Body of pancreas (tissue), 4 donors: ENCODE results near the gene NSMCE1. TPM values are rescaled to one million over a fixed set of nuclear protein-coding genes. Genes with fewer than 3 reads are reported as not detected.

ENCODE experiments used
- ATAC-seq: fragments of 150-250 bp; one replicate; pipeline ENCODE4 v1.9.1; 2016
- DNase-seq, 4 donors: peaks; one replicate each; pipeline ENCODE4 v3.0.0-alpha.2; 2019
- H3K27ac ChIP-seq, 4 donors: fragments of 200-600 bp; sonication (generic); 1 replicate in 3 of 4; 2 replicates in 1 of 4; pipeline versions ENCODE4 v1.5.1 to v1.6.1; 2016 to 2019; ENCODE audit warnings: mild to moderate bottlenecking in 1 of 4, mixed read lengths in 1 of 4, moderate library complexity in 1 of 4
- H3K27me3 ChIP-seq, 2 donors: fragments of 200-600 bp; sonication (generic); one replicate each; pipeline ENCODE4 v1.6.0; 2016; ENCODE audit warnings: mild to moderate bottlenecking in 1 of 2
- H3K36me3 ChIP-seq, 2 donors: fragments of 200-600 bp; sonication (generic); replicated peaks in 1 of 2; 2 replicates each; pipeline ENCODE4 v1.5.1; 2016; ENCODE audit warnings: low read depth in 2 of 2; ENCODE audit not compliant: insufficient read depth in 1 of 2
- H3K4me1 ChIP-seq: fragments of 200-600 bp; sonication (generic); one replicate; pipeline ENCODE4 v1.6.0; 2016
- H3K4me3 ChIP-seq, 2 donors: fragments of 200-600 bp; sonication (generic); 1 replicate in 1 of 2; 2 replicates in 1 of 2; pipeline ENCODE4 v1.5.1; 2016 to 2019
- H3K9me3 ChIP-seq, 3 donors: fragments of 200-600 bp; sonication (generic); 1 replicate in 2 of 3; 2 replicates in 1 of 3; pipeline ENCODE4 v1.5.1; 2016
- POLR2A ChIP-seq, 3 donors: fragments of 450-650 bp; IDR thresholded peaks; one replicate each; pipeline ENCODE4 v1.6.1; 2016; ENCODE audit warnings: antibody characterized with exemption in 3 of 3, mild to moderate bottlenecking in 2 of 3
- WGBS, 2 donors: methylation state at CpG; one replicate each; pipeline ENCODE4 v1.1.5; 2017; 5-methylcytosine and 5-hydroxymethylcytosine counted together
- intact Hi-C: fragments of 100-400 bp; cut with DNase I; formaldehyde crosslinking; loops from one replicate; pipeline ENCODE4 v1.15.1; 2023
- total RNA-seq, 2 donors: library from RNA; depleted of rRNA; stranded (reverse); fragments of >200 nt; gene quantifications; one replicate each; pipeline ENCODE4 v1.1.0, GENCODE V29; 2016
- TF ChIP-seq, protein P1 (sequence below), 7 experiments: fragments of 450-650 bp in 4 of 7; fragments of 200-600 bp in 3 of 7; sonication (generic) in 3 of 7; IDR thresholded peaks; one replicate each; pipeline ENCODE4 v1.5.1; 2016 to 2019; ENCODE audit warnings: antibody characterized with exemption in 7 of 7

Gene NSMCE1
- total RNA-seq, 2 donors from 2014 or later, result 20.1 to 29.1 TPM

DNA sequence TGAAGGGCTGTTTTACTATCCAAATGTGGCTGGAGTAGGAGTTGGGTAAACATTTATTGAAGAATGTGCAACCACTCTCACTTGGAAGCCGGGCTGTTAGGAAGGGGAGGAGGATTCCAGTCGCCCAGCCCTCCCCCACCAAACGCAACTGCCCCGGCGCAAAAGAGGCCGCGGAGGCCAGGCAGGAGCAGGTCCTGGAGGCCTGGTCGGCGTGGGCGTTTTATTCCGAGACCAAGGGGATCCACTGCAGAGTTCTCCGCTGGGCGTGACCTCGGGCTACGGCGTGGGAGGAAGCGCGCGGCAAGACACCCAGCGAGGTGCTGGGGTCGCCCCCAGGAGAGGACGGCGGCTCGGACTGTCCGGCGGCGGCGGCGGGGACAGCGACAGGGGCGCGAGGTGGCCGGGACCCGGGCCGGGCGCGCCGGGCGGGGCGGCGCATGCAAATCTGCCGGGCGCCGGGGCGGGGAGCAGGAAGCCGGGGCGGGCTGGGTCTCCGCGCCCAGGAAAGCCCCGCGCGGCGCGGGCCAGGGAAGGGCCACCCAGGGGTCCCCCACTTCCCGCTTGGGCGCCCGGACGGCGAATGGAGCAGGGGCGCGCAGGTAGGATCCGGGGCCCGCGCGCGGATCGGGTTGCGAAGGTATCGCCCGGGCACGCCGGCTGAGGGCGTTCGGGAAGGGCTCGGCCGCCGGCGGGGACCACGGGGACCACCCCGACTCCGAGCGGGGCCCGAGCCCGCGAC, 45.0 kb upstream of the NSMCE1 start, which contains the start of gene IL4R:
IL4R (plus strand) TSS at position 553 of the 739 bp plus-strand sequence. CDS start 26,230 bp downstream, outside the sequence.
- H3K4me3 ChIP-seq, result peak within 1 kb of the TSS; percentile 80 to 84
- intact Hi-C loops, result loop anchor here (10.0 kb wide), 1 partner anchor 79 kb away; no protein-coding TSS in a partner anchor
- peak; percentile 72 to 85 (median 76) for DNase-seq
- H3K27ac ChIP-seq, result peak within 1 kb of the TSS; percentile 79 to 92 (median 90)
- no peaks in the 10 kb centered on the region for H3K36me3 ChIP-seq
- peak; percentile 76 for ATAC-seq
- no peaks in the 10 kb centered on the region for H3K27me3 ChIP-seq
- peak; percentile 48 to 78 (median 77) for TF ChIP-seq POLR2A (IDR thresholded peaks at IDR 0.05)
- TF ChIP-seq, protein P1, sequence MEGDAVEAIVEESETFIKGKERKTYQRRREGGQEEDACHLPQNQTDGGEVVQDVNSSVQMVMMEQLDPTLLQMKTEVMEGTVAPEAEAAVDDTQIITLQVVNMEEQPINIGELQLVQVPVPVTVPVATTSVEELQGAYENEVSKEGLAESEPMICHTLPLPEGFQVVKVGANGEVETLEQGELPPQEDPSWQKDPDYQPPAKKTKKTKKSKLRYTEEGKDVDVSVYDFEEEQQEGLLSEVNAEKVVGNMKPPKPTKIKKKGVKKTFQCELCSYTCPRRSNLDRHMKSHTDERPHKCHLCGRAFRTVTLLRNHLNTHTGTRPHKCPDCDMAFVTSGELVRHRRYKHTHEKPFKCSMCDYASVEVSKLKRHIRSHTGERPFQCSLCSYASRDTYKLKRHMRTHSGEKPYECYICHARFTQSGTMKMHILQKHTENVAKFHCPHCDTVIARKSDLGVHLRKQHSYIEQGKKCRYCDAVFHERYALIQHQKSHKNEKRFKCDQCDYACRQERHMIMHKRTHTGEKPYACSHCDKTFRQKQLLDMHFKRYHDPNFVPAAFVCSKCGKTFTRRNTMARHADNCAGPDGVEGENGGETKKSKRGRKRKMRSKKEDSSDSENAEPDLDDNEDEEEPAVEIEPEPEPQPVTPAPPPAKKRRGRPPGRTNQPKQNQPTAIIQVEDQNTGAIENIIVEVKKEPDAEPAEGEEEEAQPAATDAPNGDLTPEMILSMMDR (IDR thresholded peaks at IDR 0.05), result no peak
- H3K4me1 ChIP-seq, result peaks cover 35% of the 10 kb centered on the region
- no peaks in the 10 kb centered on the region for H3K9me3 ChIP-seq
- WGBS, 2 donors, result 0% methylated on average over 2 to 41 of the region's 85 CpGs

DNA sequence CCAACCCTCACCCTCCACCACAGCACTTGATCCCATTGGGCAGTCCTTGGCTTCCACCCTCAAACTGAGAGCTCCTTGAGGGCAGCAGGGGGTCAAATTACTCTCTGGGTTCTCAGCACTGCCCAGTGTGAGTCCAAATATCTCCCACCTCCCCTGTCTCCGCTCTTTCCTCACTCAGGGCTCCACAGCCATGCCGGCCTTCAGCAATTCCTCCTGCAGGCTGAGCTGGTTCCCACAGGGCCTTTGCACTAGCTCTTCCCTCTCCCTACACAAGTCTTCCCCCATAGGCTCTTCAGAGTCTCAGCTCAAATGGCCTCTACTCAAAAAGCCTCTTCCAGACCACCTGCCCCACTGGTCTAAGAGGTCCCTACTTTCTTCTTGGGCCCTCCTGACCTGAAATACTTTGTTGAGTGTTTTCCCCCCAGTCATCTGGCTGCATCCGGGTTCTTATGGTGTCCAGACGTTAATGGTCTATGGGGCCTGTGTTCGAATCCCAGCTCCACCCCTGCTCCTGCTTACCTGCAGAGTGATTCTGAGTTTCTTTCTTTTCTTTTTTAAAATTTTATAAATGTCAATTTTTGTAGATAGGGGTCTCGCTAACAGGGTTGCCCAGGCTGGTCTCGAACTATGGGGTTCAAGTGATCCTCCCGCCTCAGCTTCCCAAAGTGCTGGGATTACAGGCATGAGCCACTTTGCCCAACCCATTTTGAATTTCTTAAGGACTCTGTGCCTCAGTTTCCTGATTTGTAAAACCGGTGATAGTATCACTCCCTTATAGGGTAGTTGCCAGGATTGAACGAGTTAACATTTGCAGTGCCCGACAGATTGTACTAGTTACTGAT, 44.2 kb upstream of the NSMCE1 start:
- ATAC-seq, result no peak
- Histone ChIP-seq H3K27me3 (no peaks in the 10 kb centered on the region), H3K27ac (peak overlapping the region; percentile 79 to 92 (median 90)), H3K9me3 (no peaks in the 10 kb centered on the region), H3K36me3 (no peaks in the 10 kb centered on the region), H3K4me3 (peak overlapping the region in 1 of 2 donors; percentile 80), H3K4me1 (peaks cover 35% of the 10 kb centered on the region)
- no peak for TF ChIP-seq POLR2A (IDR thresholded peaks at IDR 0.05)
- TF ChIP-seq, protein P1 (IDR thresholded peaks at IDR 0.05), result no peak
- DNase-seq, result no peak
- intact Hi-C loops, result loop anchor here (10.0 kb wide), 1 partner anchor 78 kb away; no protein-coding TSS in a partner anchor
- 61 to 63% methylated on average over 11 of the region's 11 CpGs for WGBS, 2 donors

DNA sequence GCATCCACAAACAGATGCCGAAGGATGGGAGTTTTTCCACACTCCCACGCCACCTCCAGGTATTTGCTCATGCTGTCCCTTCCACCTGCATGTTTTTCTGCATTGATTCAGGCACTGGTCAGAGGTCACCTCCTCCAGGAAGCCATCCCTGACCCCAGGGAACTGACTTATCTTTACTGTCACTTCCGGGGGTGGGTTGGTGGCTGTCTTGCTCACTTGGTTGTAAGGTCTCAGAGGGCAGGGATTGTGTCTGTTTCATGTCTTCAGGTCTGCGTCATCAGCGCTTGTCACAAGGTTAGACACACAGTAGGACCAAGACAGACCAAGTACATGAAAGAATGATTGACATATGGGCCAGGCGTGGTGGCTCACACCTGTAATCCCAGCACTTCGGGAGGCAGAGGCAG, 43.3 kb upstream of the NSMCE1 start:
- H3K27me3 ChIP-seq, result no peaks in the 10 kb centered on the region
- TF ChIP-seq, protein P1 (IDR thresholded peaks at IDR 0.05), result no peak
- no peak for TF ChIP-seq POLR2A (IDR thresholded peaks at IDR 0.05)
- peaks cover 35% of the 10 kb centered on the region for H3K4me1 ChIP-seq
- no peaks in the 10 kb centered on the region for H3K36me3 ChIP-seq
- intact Hi-C loops, result loop anchor here (10.0 kb wide), 1 partner anchor 77 kb away; no protein-coding TSS in a partner anchor
- no peaks in the 10 kb centered on the region for H3K9me3 ChIP-seq
- WGBS, 2 donors, result 59 to 65% methylated on average over 7 of the region's 7 CpGs
- no peak overlapping the region for H3K27ac ChIP-seq
- no peak for DNase-seq
- no peak overlapping the region for H3K4me3 ChIP-seq
- no peak for ATAC-seq

DNA sequence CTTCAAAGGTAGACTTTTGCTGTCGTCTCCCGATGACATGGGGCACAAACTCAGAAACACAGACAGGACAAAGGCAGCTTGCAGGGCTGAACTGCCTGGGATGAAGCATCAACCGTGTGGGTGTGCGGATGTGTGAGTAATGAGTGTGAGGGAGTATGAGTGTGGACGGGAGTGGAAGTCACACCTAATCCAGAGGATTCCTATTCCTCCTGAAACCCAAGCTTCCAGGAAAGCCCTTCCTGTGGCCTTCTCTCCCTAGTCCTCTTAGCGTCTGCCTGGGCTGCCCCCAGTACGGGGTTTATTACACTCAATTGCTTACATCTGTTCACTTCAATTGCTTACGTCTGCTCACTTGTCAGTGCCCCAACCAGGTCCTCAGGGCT, 42.9 kb upstream of the NSMCE1 start:
- no peaks in the 10 kb centered on the region for H3K36me3 ChIP-seq
- ATAC-seq (no peak), DNase-seq (no peak)
- no peak for TF ChIP-seq POLR2A (IDR thresholded peaks at IDR 0.05)
- TF ChIP-seq, protein P1 (IDR thresholded peaks at IDR 0.05), result no peak
- WGBS, 2 donors, result 55 to 60% methylated on average over 8 of the region's 8 CpGs
- H3K27me3 ChIP-seq, result no peaks in the 10 kb centered on the region
- intact Hi-C loops, result loop anchor here (10.0 kb wide), 1 partner anchor 77 kb away; no protein-coding TSS in a partner anchor
- H3K27ac ChIP-seq, result no peak overlapping the region
- H3K4me3 ChIP-seq, result no peak overlapping the region
- H3K4me1 ChIP-seq, result peaks cover 31% of the 10 kb centered on the region
- H3K9me3 ChIP-seq, result no peaks in the 10 kb centered on the region
